Measurements from ENCODE around the gene ADCK1. TPM values are rescaled to one million over a fixed set of nuclear protein-coding genes. Genes with fewer than 3 reads are reported as not detected.

Gene ADCK1
- total and polyA plus RNA-seq, 2 experiments from 2014 or later: 6.7 to 11.2 TPM

DNA sequence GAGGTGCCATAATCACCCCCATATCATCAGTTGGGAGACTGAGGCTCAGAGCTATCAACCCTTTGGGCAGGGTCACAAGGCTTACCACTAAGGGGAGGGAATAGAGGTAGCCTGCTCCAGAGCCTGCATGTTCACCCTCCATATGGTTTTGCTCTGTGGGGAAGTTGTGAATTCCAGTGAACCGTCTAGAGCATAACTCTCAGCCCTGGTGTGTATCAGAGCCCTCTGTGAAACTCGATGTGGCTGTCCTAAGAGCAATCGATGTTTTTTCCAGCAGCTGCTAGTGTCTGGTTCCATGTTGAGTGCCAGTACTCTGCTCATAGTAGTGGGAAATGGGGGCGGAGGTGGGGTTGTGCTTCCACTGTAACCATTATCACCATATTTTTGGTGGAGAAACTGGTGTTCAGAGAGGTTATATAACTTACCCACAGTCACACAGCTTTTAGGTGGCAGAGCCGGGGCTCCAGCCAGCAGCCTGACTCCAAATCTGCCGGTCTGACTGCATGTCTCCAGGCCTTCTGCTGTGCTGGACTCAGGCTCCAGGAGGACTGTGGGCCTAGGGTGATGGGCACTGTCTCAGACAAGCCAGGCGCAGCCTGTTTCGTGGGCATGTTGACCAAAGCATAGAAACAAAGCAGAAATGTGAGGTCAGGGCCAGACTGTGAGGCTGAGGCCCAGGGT, 104.2 kb downstream of the ADCK1 start (continued):
- no peak for TF ChIP-seq JUNB (IDR thresholded peaks at IDR 0.05; ENCODE audit: unreplicated experiment)
- no peak for TF ChIP-seq POLR2AphosphoS5 (IDR thresholded peaks at IDR 0.05; ENCODE audit: low read depth)
- TF ChIP-seq, protein P1, sequence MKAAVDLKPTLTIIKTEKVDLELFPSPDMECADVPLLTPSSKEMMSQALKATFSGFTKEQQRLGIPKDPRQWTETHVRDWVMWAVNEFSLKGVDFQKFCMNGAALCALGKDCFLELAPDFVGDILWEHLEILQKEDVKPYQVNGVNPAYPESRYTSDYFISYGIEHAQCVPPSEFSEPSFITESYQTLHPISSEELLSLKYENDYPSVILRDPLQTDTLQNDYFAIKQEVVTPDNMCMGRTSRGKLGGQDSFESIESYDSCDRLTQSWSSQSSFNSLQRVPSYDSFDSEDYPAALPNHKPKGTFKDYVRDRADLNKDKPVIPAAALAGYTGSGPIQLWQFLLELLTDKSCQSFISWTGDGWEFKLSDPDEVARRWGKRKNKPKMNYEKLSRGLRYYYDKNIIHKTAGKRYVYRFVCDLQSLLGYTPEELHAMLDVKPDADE (IDR thresholded peaks at IDR 0.05): no peak
- TF ChIP-seq ZNF331 (CRISPR knock-in tag; IDR thresholded peaks at IDR 0.05; ENCODE audit: low read depth): no peak
- TF ChIP-seq NANOG (IDR thresholded peaks at IDR 0.05; ENCODE audit: borderline replicate concordance): no peak
- TF ChIP-seq, protein P2, sequence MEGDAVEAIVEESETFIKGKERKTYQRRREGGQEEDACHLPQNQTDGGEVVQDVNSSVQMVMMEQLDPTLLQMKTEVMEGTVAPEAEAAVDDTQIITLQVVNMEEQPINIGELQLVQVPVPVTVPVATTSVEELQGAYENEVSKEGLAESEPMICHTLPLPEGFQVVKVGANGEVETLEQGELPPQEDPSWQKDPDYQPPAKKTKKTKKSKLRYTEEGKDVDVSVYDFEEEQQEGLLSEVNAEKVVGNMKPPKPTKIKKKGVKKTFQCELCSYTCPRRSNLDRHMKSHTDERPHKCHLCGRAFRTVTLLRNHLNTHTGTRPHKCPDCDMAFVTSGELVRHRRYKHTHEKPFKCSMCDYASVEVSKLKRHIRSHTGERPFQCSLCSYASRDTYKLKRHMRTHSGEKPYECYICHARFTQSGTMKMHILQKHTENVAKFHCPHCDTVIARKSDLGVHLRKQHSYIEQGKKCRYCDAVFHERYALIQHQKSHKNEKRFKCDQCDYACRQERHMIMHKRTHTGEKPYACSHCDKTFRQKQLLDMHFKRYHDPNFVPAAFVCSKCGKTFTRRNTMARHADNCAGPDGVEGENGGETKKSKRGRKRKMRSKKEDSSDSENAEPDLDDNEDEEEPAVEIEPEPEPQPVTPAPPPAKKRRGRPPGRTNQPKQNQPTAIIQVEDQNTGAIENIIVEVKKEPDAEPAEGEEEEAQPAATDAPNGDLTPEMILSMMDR (conservative IDR thresholded peaks at IDR 0.05; ENCODE audit: low read depth in 2 of 2): no peak
- TF ChIP-seq STAT1 (IDR thresholded peaks at IDR 0.05; ENCODE audit: unreplicated experiment): no peak
- TF ChIP-seq, protein P3, sequence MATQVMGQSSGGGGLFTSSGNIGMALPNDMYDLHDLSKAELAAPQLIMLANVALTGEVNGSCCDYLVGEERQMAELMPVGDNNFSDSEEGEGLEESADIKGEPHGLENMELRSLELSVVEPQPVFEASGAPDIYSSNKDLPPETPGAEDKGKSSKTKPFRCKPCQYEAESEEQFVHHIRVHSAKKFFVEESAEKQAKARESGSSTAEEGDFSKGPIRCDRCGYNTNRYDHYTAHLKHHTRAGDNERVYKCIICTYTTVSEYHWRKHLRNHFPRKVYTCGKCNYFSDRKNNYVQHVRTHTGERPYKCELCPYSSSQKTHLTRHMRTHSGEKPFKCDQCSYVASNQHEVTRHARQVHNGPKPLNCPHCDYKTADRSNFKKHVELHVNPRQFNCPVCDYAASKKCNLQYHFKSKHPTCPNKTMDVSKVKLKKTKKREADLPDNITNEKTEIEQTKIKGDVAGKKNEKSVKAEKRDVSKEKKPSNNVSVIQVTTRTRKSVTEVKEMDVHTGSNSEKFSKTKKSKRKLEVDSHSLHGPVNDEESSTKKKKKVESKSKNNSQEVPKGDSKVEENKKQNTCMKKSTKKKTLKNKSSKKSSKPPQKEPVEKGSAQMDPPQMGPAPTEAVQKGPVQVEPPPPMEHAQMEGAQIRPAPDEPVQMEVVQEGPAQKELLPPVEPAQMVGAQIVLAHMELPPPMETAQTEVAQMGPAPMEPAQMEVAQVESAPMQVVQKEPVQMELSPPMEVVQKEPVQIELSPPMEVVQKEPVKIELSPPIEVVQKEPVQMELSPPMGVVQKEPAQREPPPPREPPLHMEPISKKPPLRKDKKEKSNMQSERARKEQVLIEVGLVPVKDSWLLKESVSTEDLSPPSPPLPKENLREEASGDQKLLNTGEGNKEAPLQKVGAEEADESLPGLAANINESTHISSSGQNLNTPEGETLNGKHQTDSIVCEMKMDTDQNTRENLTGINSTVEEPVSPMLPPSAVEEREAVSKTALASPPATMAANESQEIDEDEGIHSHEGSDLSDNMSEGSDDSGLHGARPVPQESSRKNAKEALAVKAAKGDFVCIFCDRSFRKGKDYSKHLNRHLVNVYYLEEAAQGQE (IDR thresholded peaks at IDR 0.05; ENCODE audit: unreplicated experiment): no peak

DNA sequence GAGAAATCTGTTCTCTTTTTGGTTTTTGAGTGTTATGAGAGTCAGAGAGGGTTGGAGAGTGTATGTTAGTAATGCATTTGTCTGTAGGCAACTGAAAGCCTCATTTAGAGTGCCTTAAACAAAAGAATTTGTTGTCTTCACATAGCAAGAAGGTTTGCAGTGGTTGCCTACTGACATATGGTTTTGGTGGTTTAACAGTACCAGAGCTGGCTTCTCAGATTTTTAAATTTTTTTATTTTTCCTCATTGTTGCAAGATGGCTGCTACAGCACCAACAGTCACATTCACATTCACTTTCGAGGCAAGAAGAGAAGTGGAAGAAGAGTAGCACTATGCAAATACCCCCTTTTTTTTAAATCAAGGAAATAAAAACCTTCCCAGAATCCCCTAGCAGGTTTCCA, 106.5 kb downstream of the ADCK1 start:
- no peaks in the 10 kb centered on the region for H3K36me3 ChIP-seq (ENCODE audit: insufficient read depth)
- no peak overlapping the region for H3K4me2 ChIP-seq
- Mint-ChIP-seq H3K4me3 (no peak overlapping the region), H3K27me3 (ENCODE audit: insufficient read depth, low read depth, poor library complexity) (peaks cover 3% of the 10 kb centered on the region), H3K4me1 (peaks cover 3% of the 10 kb centered on the region; the same call in 1 of the 3 replicates), H3K36me3 (ENCODE audit: low read depth) (no peaks in the 10 kb centered on the region), H3K9me3 (no peaks in the 10 kb centered on the region), H3K27ac (no peak overlapping the region)
- ATAC-seq (no peak), DNase-seq (ENCODE audit: low spot score) (no peak)
- no peaks in the 10 kb centered on the region for H3K79me2 ChIP-seq (replicated peaks; ENCODE audit: insufficient read depth)
- H3K27ac ChIP-seq (ENCODE audit: low read depth): no peak overlapping the region
- H3K27me3 ChIP-seq (ENCODE audit: insufficient read depth): no peaks in the 10 kb centered on the region
- no peak overlapping the region for H2AFZ ChIP-seq
- no peaks in the 10 kb centered on the region for H3F3A ChIP-seq (replicated peaks; ENCODE audit: low read depth)
- no peaks in the 10 kb centered on the region for H3K9me2 ChIP-seq (ENCODE audit: insufficient read depth)
- no peaks in the 10 kb centered on the region for H3K4me1 ChIP-seq (ENCODE audit: insufficient read depth)
- TF ChIP-seq, protein P1 (IDR thresholded peaks at IDR 0.05): no peak
- TF ChIP-seq, protein P3 (IDR thresholded peaks at IDR 0.05; ENCODE audit: unreplicated experiment): no peak
- TF ChIP-seq NANOG (IDR thresholded peaks at IDR 0.05; ENCODE audit: borderline replicate concordance) (no peak), POLR2AphosphoS5 (IDR thresholded peaks at IDR 0.05; ENCODE audit: low read depth) (no peak), EZH2phosphoT487 (IDR thresholded peaks at IDR 0.05; ENCODE audit: unreplicated experiment) (no peak)
- TF ChIP-seq, protein P2 (conservative IDR thresholded peaks at IDR 0.05; ENCODE audit: low read depth in 2 of 2): no peak
- no peaks in the 10 kb centered on the region for H4K20me1 ChIP-seq (replicated peaks; ENCODE audit: insufficient read depth)
- no peak overlapping the region for H3K4me3 ChIP-seq
